Osteoblast (primary cell): ENCODE results near the gene SLC36A1. TPM values are rescaled to one million over a fixed set of nuclear protein-coding genes. Genes with fewer than 3 reads are reported as not detected.

Experiments
- DNase-seq: peaks from one replicate; pipeline ENCODE4 v3.0.0; 2011; ENCODE audit warnings: low spot score, mixed read lengths; ENCODE audit not compliant: insufficient read length; ENCODE audit errors: missing footprints
- H2AFZ ChIP-seq: 2 replicates; pipeline ENCODE4 v1.6.0; 2011; ENCODE audit warnings: mild to moderate bottlenecking, low read length
- H3K27ac ChIP-seq: 2 replicates; pipeline ENCODE4 v1.5.1; 2011; ENCODE audit warnings: mild to moderate bottlenecking, low read depth, low read length, moderate library complexity
- H3K27me3 ChIP-seq: 2 replicates; pipeline ENCODE4 v1.6.0; 2012; ENCODE audit warnings: mild to moderate bottlenecking, control low read depth, inconsistent platforms, low read length, moderate library complexity; ENCODE audit not compliant: insufficient read depth
- H3K36me3 ChIP-seq: 2 replicates; pipeline ENCODE4 v1.5.1; 2011; ENCODE audit warnings: mild to moderate bottlenecking, low read length, control low read depth, moderate library complexity; ENCODE audit not compliant: insufficient read depth
- H3K4me1 ChIP-seq: 2 replicates; pipeline ENCODE4 v1.5.1; 2011; ENCODE audit warnings: mild to moderate bottlenecking, low read length, control low read depth, moderate library complexity; ENCODE audit not compliant: insufficient read depth
- H3K4me2 ChIP-seq: 2 replicates; pipeline ENCODE4 v1.6.0; 2011; ENCODE audit warnings: mild to moderate bottlenecking, low read length; ENCODE audit not compliant: insufficient read depth
- H3K4me3 ChIP-seq: fragments of 200-600 bp; sonication (generic); 3 replicates; pipeline ENCODE4 v1.5.1; 2012; ENCODE audit warnings: mild to moderate bottlenecking, low read length, inconsistent platforms; ENCODE audit not compliant: insufficient read depth
- H3K79me2 ChIP-seq: 2 replicates; pipeline ENCODE4 v1.6.0; 2012; ENCODE audit warnings: mild to moderate bottlenecking, low read length, control low read depth, inconsistent platforms; ENCODE audit not compliant: insufficient read depth
- H3K9me3 ChIP-seq: 2 replicates; pipeline ENCODE4 v1.5.1; 2011; ENCODE audit warnings: low read depth, low read length, control low read depth
- H4K20me1 ChIP-seq: 2 replicates; pipeline ENCODE4 v1.6.0; 2012; ENCODE audit warnings: mild to moderate bottlenecking, low read length, control low read depth; ENCODE audit not compliant: insufficient read depth
- total RNA-seq: library from RNA; depleted of rRNA; stranded (reverse); fragments of >200 nt; gene quantifications from 2 replicates; pipeline ENCODE4 v1.2.3, GENCODE V29; 2012
- TF ChIP-seq, protein P1 (sequence below): IDR thresholded peaks from 2 replicates; pipeline ENCODE4 v1.5.1; 2011; ENCODE audit warnings: mild to moderate bottlenecking, low read depth, low read length, moderate library complexity; ENCODE audit errors: extremely low read depth

The SLC36A1 gene
- total RNA-seq, 1 donor: 19.5 TPM

DNA sequence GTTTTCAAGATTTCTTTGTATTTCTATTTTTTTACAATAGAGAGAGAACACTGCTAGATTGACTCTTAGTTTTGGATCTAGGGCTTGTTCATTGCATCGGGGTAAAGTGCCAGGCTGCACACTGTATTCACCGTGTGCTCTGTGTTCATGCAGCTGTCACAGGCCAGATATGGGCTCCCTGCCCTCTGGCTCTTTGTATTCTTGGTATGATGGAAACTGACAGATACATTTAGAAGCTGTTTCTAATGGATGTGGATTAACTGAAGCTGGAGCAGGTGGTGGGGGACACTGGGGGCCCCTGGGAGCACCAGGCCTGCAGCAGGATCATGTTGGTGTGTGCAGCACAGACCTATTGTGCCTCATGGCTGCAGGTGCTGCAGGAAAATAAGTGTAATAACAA, 28.0 kb downstream of the SLC36A1 start:
- no peak overlapping the region for H2AFZ ChIP-seq
- no peak overlapping the region for H3K4me2 ChIP-seq
- no peaks in the 10 kb centered on the region for H3K79me2 ChIP-seq
- no peak overlapping the region for H3K4me3 ChIP-seq
- no peak for DNase-seq
- H3K27me3 ChIP-seq: no peaks in the 10 kb centered on the region
- H4K20me1 ChIP-seq: no peaks in the 10 kb centered on the region
- H3K4me1 ChIP-seq: peaks cover 8% of the 10 kb centered on the region
- TF ChIP-seq, protein P1, sequence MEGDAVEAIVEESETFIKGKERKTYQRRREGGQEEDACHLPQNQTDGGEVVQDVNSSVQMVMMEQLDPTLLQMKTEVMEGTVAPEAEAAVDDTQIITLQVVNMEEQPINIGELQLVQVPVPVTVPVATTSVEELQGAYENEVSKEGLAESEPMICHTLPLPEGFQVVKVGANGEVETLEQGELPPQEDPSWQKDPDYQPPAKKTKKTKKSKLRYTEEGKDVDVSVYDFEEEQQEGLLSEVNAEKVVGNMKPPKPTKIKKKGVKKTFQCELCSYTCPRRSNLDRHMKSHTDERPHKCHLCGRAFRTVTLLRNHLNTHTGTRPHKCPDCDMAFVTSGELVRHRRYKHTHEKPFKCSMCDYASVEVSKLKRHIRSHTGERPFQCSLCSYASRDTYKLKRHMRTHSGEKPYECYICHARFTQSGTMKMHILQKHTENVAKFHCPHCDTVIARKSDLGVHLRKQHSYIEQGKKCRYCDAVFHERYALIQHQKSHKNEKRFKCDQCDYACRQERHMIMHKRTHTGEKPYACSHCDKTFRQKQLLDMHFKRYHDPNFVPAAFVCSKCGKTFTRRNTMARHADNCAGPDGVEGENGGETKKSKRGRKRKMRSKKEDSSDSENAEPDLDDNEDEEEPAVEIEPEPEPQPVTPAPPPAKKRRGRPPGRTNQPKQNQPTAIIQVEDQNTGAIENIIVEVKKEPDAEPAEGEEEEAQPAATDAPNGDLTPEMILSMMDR: no peak
- H3K36me3 ChIP-seq: peaks cover 23% of the 10 kb centered on the region
- H3K27ac ChIP-seq: no peak overlapping the region
- H3K9me3 ChIP-seq: no peaks in the 10 kb centered on the region

DNA sequence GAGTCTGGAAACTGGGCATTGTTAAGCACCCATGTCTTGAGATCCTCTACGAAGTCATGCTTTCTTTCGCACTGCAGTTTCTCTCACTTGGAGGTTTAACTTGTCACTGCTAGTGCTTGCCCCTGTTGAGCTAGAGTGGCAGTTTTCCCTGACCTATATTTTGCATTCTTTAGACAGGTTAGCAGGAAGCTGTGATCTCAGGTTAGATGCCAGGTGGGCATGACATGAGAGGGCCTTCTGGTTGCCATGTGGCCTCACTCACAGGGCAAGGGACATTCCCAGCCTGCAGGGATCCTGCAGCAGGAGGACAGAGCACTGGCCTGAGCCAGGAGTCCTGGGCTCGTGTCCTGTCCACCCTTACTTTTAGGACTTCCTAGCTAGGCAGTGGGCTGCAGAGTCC, 28.6 kb downstream of the SLC36A1 start:
- Histone ChIP-seq H3K4me3 (no peak overlapping the region), H2AFZ (no peak overlapping the region)
- DNase-seq: no peak

DNA sequence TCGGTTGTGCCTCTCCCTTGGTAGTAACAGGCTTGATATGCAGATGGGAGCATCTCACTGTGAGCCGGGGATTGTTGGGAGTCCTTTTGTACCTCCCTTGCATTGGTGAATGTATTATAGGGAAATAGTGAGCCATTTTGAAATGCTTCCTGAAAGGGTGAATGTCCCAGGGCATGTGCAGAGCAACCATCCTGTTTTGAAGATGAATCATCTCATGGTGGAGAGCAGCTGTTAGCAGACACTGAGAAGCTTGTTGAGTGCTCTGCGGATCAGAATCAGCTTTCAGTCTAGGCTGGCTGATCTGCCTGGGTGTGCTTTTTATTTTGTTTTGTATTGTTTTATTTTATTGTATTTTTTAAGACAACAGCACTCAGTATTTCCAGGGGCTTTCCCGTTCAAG, 29.7 kb downstream of the SLC36A1 start:
- Histone ChIP-seq H3K27ac (no peak overlapping the region), H3K4me2 (no peak overlapping the region)

More for the DNA sequence above, 28.6 kb downstream of the SLC36A1 start:
- H3K9me3 ChIP-seq: no peaks in the 10 kb centered on the region
- TF ChIP-seq, protein P1: no peak
- no peaks in the 10 kb centered on the region for H4K20me1 ChIP-seq
- no peak overlapping the region for H3K27ac ChIP-seq
- peaks cover 8% of the 10 kb centered on the region for H3K4me1 ChIP-seq
- H3K4me2 ChIP-seq: no peak overlapping the region
- no peaks in the 10 kb centered on the region for H3K27me3 ChIP-seq
- H3K36me3 ChIP-seq: peaks cover 19% of the 10 kb centered on the region
- H3K79me2 ChIP-seq: no peaks in the 10 kb centered on the region

DNA sequence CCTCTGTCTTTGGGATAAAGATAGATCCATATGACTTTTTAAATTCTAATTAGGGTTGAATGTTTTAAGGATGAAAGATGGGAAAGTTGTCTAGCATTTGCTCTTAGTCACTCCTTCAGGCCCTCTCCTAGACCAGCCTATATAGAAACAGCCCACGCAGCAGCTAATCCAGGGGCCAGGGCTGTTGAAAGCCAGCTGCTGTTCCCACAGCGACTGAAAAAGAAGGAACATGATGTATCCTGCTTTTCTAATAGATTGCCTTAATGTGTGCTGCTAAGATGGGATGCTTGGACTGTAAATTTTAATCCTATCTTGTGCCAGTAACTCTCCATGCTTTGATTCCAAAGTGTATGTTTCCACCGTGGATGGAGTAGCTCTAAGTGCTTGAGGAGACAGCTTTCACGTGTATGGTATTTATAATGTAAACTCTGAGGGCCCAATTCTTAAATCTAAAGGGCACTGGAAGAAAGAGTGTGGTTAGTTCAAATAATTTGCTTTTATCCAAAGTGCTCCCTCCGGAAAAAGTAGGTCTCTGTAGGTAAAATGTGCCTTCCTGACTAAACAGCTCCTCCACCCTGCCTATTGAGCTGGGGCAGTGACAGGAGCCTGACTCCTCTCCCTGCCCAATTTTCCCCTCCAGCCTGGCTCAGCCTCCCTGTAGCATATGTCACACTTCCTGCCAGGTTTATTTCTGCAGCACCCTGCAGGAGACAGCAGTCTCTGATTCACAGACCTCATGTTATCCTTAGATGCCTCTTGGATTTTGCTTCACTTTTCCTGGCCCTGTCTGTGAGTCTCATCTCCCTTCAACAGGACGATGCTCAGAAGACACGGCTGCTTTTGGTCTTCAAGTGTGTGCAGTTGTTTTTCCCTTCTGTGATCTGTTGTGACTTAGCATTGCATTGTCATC, 33.2 kb downstream of the SLC36A1 start:
- Histone ChIP-seq H3K9me3 (no peaks in the 10 kb centered on the region), H3K27me3 (no peaks in the 10 kb centered on the region), H3K4me2 (no peak overlapping the region), H3K4me1 (peaks cover 10% of the 10 kb centered on the region), H3K4me3 (no peak overlapping the region), H4K20me1 (no peaks in the 10 kb centered on the region), H3K27ac (peak overlapping the region; percentile 61), H3K36me3 (peaks cover 22% of the 10 kb centered on the region), H3K79me2 (no peaks in the 10 kb centered on the region), H2AFZ (no peak overlapping the region)
- DNase-seq: peak; percentile 85
- TF ChIP-seq, protein P1: no peak

More for the DNA sequence above, 29.7 kb downstream of the SLC36A1 start:
- Histone ChIP-seq H3K36me3 (peaks cover 22% of the 10 kb centered on the region), H3K9me3 (no peaks in the 10 kb centered on the region), H2AFZ (no peak overlapping the region), H3K27me3 (no peaks in the 10 kb centered on the region), H3K4me3 (no peak overlapping the region), H4K20me1 (no peaks in the 10 kb centered on the region), H3K79me2 (no peaks in the 10 kb centered on the region), H3K4me1 (peaks cover 10% of the 10 kb centered on the region)
- DNase-seq: no peak
- TF ChIP-seq, protein P1: no peak
